ENCODE results near the gene TIMP4. TPM values are rescaled to one million over a fixed set of nuclear protein-coding genes. Genes with fewer than 3 reads are reported as not detected.

The TIMP4 gene
- total RNA-seq, 1 donor from 2014 or later = 0.48 TPM

GRCh38 chr3:12131351-12132090 lies 27.2 kb downstream of the TIMP4 start:
- Mint-ChIP-seq H3K9me3 (no peaks in the 10 kb centered on the region), H3K4me1 (ENCODE audit: unreplicated experiment) (peaks cover 9% of the 10 kb centered on the region), H3K36me3 (no peaks in the 10 kb centered on the region), H3K4me3 (no peak overlapping the region), H3K27ac (no peak overlapping the region), H3K27me3 (peaks cover 35% of the 10 kb centered on the region)
- no peak for TF ChIP-seq CTCF (conservative IDR thresholded peaks at IDR 0.05)
- DNase-seq (ENCODE audit: extremely low spot score, unreplicated experiment) = no peak

DNA sequence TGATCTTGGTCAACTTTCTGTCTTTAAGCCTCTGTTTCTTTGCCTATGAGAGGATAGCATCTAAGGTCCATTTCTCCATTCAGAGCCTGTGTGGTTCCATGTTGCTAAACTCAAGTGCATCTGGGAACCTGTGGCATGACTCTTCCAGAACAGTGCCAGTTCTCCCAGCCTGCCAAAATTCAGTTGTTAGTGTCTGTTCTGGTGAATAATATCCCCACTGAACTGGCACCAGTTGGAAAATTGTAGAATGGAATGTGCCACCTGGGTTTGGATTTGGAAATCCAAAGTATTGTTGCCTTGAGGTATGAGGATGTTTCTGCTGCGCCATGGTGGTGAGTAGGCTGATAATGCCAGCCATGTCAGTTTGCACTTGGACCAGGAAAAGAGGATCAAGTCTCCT lies 31.3 kb downstream of the TIMP4 start:
- H3K4me3 Mint-ChIP-seq = no peak overlapping the region
- no peak for DNase-seq (ENCODE audit: extremely low spot score, unreplicated experiment)
- H3K9me3 Mint-ChIP-seq = no peaks in the 10 kb centered on the region
- no peak for TF ChIP-seq CTCF (conservative IDR thresholded peaks at IDR 0.05)
- peaks cover 29% of the 10 kb centered on the region for H3K27me3 Mint-ChIP-seq
- H3K4me1 Mint-ChIP-seq (ENCODE audit: unreplicated experiment) = no peaks in the 10 kb centered on the region
- H3K27ac Mint-ChIP-seq = no peak overlapping the region
- H3K36me3 Mint-ChIP-seq = no peaks in the 10 kb centered on the region

- H3K9me3 Mint-ChIP-seq = no peaks in the 10 kb centered on the region
- H3K27ac Mint-ChIP-seq = no peak overlapping the region
- no peak for DNase-seq (ENCODE audit: extremely low spot score, unreplicated experiment)
- peaks cover 1% of the 10 kb centered on the region for H3K4me1 Mint-ChIP-seq (ENCODE audit: unreplicated experiment)
- TF ChIP-seq CTCF (conservative IDR thresholded peaks at IDR 0.05) = no peak
- H3K27me3 Mint-ChIP-seq = peaks cover 24% of the 10 kb centered on the region
- no peaks in the 10 kb centered on the region for H3K36me3 Mint-ChIP-seq
- H3K4me3 Mint-ChIP-seq = no peak overlapping the region
These were observed 32.9 kb downstream of the TIMP4 start for GRCh38 chr3:12125772-12126171.

DNA sequence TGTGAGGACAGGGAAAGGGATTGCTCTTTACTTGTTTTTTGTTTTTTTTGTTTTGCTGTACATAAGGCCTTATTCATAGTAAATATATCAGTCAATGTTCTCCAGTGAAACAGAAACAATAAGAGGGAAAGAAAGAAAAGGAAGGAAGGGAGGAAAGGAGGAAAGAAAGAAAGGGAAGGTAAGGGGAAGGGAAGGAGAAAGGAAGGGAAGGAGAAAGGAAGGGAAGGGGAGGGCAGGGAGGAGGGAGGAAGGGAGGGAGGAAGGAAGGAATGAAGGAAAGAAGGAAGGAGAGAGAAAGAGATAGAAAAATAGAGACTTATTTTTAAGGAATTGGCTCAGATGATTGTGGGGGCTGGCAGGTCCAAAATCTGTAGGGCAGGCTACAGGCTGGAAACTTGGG lies 37.2 kb downstream of the TIMP4 start:
- TF ChIP-seq CTCF (conservative IDR thresholded peaks at IDR 0.05) = no peak
- H3K27me3 Mint-ChIP-seq = peaks cover 18% of the 10 kb centered on the region
- peaks cover 3% of the 10 kb centered on the region for H3K4me1 Mint-ChIP-seq (ENCODE audit: unreplicated experiment)

GRCh38 chr3:12120374-12121140 lies 38.2 kb downstream of the TIMP4 start:
- H3K9me3 Mint-ChIP-seq = no peaks in the 10 kb centered on the region
- no peak overlapping the region for H3K4me3 Mint-ChIP-seq

More for the DNA sequence above, 37.2 kb downstream of the TIMP4 start:
- Mint-ChIP-seq H3K27ac (no peak overlapping the region), H3K4me3 (no peak overlapping the region), H3K9me3 (no peaks in the 10 kb centered on the region), H3K36me3 (no peaks in the 10 kb centered on the region)
- no peak for DNase-seq (ENCODE audit: extremely low spot score, unreplicated experiment)

More at GRCh38 chr3:12120374-12121140, 38.2 kb downstream of the TIMP4 start:
- no peak for DNase-seq (ENCODE audit: extremely low spot score, unreplicated experiment)
- TF ChIP-seq CTCF (conservative IDR thresholded peaks at IDR 0.05) = no peak
- peaks cover 3% of the 10 kb centered on the region for H3K4me1 Mint-ChIP-seq (ENCODE audit: unreplicated experiment)
- no peak overlapping the region for H3K27ac Mint-ChIP-seq
- no peaks in the 10 kb centered on the region for H3K36me3 Mint-ChIP-seq
- peaks cover 23% of the 10 kb centered on the region for H3K27me3 Mint-ChIP-seq

All from type B pancreatic cell (in vitro differentiated cells).